Upper lobe of left lung (tissue), 6 donors: ENCODE data around the gene CCR5AS. TPM values are rescaled to one million over a fixed set of nuclear protein-coding genes. Genes with fewer than 3 reads are reported as not detected.
A peak's percentile ranks its signal among the peaks of the same experiment; 100 is the strongest.

Experiments
- ATAC-seq, 2 donors: fragments of 200-7000 bp; cut with Tn5 transposase; one replicate each; pipeline ENCODE4 v1.9.1; 2022; ENCODE audit warnings: mild to moderate bottlenecking in 2 of 2, moderate library complexity in 2 of 2; ENCODE audit not compliant: low FRiP score in 2 of 2
- DNase-seq, 2 donors: peaks; one replicate each; pipeline ENCODE4 v3.0.0-alpha.2; 2019 to 2020
- H3K27ac ChIP-seq, 4 donors: fragments of 200-600 bp; sonication (generic); one replicate each; pipeline ENCODE4 v1.5.1; 2016 to 2019
- H3K27me3 ChIP-seq, 4 donors: fragments of 200-600 bp; sonication (generic); one replicate each; pipeline ENCODE4 v1.5.1; 2017 to 2019
- H3K36me3 ChIP-seq, 4 donors: fragments of 200-600 bp; sonication (generic); one replicate each; pipeline ENCODE4 v1.5.1; 2016 to 2019
- H3K4me1 ChIP-seq, 4 donors: fragments of 200-600 bp; sonication (generic); one replicate each; pipeline ENCODE4 v1.5.1; 2018 to 2019
- H3K4me3 ChIP-seq, 4 donors: fragments of 200-600 bp; sonication (generic); one replicate each; pipeline ENCODE4 v1.5.1; 2017 to 2019; ENCODE audit warnings: mild to moderate bottlenecking in 2 of 4, moderate library complexity in 1 of 4
- H3K9me3 ChIP-seq, 4 donors: fragments of 200-600 bp; sonication (generic); one replicate each; pipeline ENCODE4 v1.5.1; 2018 to 2019
- EP300 ChIP-seq, 4 donors: sonication (generic); formaldehyde crosslinking; IDR thresholded peaks; one replicate each; pipeline ENCODE4 v1.5.1; 2017; ENCODE audit warnings: antibody characterized with exemption in 4 of 4, control low read depth in 2 of 4
- POLR2A ChIP-seq, 4 donors: fragments of 450-650 bp; IDR thresholded peaks; one replicate each; pipeline ENCODE4 v1.5.1; 2016 to 2017; ENCODE audit warnings: antibody characterized with exemption in 4 of 4, mild to moderate bottlenecking in 2 of 4
- POLR2AphosphoS5 ChIP-seq, 2 donors: sonication (generic); formaldehyde crosslinking; IDR thresholded peaks; one replicate each; pipeline ENCODE4 v1.5.1; 2017; ENCODE audit warnings: antibody characterized with exemption in 2 of 2
- WGBS, 2 donors: methylation state at CpG; one replicate each; pipeline ENCODE4 v1.1.5; 2017 to 2018; 5-methylcytosine and 5-hydroxymethylcytosine counted together
- total RNA-seq, 6 donors: library from RNA; depleted of rRNA in 4 of 6; stranded (reverse); fragments of >200 nt in 4 of 6; gene quantifications; one replicate each; pipeline versions ENCODE4 v1.1.0 to v1.2.1, GENCODE V29; 2016 to 2021
- TF ChIP-seq, protein P1 (sequence below), 6 experiments: fragments of 450-650 bp in 4 of 6; fragments of 200-600 bp in 2 of 6; sonication (generic) in 2 of 6; IDR thresholded peaks; one replicate each; pipeline ENCODE4 v1.5.1; 2016 to 2019; ENCODE audit warnings: antibody characterized with exemption in 6 of 6
- donor health status: DM: no; HTN: no; CAD: no; lungs with moderate emphysema.
- donor health status: DM: no; HTN: yes; CAD: no; lungs with severe emphysema.

The CCR5AS gene

DNA sequence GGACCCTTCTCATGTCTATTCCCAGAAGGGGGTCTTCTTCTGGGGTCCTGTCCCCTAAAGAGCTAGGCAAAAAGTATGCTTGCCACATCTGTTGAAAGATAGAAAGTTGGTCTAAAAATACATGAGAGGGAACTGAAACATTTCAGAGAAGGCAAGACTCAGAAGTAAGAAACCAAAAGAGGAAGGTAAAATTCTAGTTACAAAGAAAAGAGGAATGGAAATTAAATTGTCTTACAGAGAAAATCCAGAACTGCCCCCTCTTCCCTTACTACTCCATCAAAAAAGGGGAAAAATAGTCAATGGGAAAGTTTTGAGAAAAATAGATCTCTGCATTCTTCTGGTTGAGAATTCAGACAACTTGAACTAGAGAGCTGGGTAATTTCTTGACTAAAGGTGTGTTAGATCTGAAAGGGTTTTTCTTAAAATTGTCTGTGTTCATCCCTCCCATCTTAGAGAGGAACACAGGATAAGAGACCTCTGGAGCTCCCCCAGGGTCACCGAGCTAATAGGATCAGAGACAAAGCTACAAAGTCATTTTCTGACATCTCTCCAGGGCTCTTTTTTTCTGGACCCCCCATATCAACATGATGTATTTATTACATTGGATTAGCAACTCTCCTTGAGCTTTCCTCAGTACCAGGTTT lies 85.3 kb downstream of the CCR5AS start:
- H3K4me1 ChIP-seq, result no peaks in the 10 kb centered on the region
- TF ChIP-seq, protein P1, sequence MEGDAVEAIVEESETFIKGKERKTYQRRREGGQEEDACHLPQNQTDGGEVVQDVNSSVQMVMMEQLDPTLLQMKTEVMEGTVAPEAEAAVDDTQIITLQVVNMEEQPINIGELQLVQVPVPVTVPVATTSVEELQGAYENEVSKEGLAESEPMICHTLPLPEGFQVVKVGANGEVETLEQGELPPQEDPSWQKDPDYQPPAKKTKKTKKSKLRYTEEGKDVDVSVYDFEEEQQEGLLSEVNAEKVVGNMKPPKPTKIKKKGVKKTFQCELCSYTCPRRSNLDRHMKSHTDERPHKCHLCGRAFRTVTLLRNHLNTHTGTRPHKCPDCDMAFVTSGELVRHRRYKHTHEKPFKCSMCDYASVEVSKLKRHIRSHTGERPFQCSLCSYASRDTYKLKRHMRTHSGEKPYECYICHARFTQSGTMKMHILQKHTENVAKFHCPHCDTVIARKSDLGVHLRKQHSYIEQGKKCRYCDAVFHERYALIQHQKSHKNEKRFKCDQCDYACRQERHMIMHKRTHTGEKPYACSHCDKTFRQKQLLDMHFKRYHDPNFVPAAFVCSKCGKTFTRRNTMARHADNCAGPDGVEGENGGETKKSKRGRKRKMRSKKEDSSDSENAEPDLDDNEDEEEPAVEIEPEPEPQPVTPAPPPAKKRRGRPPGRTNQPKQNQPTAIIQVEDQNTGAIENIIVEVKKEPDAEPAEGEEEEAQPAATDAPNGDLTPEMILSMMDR (IDR thresholded peaks at IDR 0.05), result no peak
- TF ChIP-seq EP300 (IDR thresholded peaks at IDR 0.05), result no peak
- TF ChIP-seq POLR2AphosphoS5 (IDR thresholded peaks at IDR 0.05), result no peak
- no peak for TF ChIP-seq POLR2A (IDR thresholded peaks at IDR 0.05)
- H3K27me3 ChIP-seq, result no peaks in the 10 kb centered on the region
- peak in 1 of 2 donors; percentile 21 for ATAC-seq
- H3K9me3 ChIP-seq, result no peaks in the 10 kb centered on the region
- DNase-seq, result no peak
- no peak overlapping the region for H3K27ac ChIP-seq
- WGBS, 2 donors, result 79 to 92% methylated on average over 1 of the region's 1 CpG
- no peaks in the 10 kb centered on the region for H3K36me3 ChIP-seq
- H3K4me3 ChIP-seq, result no peak overlapping the region

DNA sequence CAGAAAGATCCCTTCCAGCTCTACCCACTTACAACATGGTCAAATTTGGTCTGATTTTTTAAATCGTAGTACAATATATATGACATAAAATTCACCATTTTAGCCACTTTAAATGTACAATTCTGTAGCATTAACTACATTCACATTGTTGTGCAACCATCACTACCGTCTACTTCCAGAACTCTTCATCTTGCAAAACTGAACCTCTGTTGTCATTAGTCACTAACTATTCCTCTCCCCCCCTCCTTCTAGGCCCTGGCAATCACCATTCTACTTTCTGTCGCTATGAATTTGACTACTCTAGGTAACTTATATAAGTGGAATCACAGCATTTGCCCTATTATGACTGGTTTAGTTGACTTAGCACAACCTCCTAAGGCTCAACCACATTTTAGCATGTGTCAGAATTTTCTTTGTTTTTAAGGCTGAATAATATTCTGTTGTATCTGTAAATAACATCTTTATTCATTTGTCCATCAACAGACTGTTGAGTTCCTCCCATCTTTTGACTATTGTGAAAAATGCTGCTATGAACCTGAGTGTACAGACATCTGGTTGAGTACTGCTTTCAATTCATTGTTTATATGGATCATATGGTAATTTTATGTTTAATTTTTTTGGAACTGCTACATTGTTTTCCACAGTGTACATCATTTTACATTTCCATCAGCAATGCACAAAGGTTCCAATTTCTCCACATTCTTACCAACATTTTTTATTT lies 88.5 kb downstream of the CCR5AS start:
- Histone ChIP-seq H3K9me3 (no peaks in the 10 kb centered on the region), H3K4me1 (peaks cover 0 to 3% (median under 1%) of the 10 kb centered on the region in 4 donors), H3K4me3 (no peak overlapping the region), H3K27ac (no peak overlapping the region), H3K36me3 (no peaks in the 10 kb centered on the region), H3K27me3 (no peaks in the 10 kb centered on the region)
- DNase-seq, result no peak
- TF ChIP-seq POLR2A (IDR thresholded peaks at IDR 0.05) (no peak), POLR2AphosphoS5 (IDR thresholded peaks at IDR 0.05) (no peak), EP300 (IDR thresholded peaks at IDR 0.05) (no peak)
- TF ChIP-seq, protein P1 (IDR thresholded peaks at IDR 0.05), result no peak
- peak in 1 of 2 donors; percentile 56 for ATAC-seq
- WGBS, 2 donors, result 71 to 73% methylated on average over 3 of the region's 3 CpGs

DNA sequence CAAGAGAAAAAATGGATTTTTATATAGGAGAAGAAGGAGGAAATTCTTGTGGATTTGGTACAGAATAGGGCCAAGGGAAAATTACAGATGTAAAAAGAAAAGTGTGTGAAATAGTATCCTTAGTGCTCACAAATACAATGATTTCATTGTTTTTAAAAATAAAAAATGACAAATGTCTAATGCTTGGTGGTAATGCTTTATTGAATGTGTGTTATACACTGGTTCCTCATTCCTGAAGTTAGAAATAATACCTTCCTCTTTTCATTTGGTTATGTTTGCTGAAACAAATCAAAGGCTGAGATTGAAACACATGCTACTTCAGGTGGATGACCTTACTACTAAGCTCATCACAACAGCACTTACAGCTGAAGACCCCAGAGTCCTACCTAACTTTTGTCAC lies 90.7 kb downstream of the CCR5AS start:
- Histone ChIP-seq H3K9me3 (no peaks in the 10 kb centered on the region), H3K27me3 (no peaks in the 10 kb centered on the region), H3K36me3 (no peaks in the 10 kb centered on the region), H3K4me1 (peaks cover 0 to 13% (median 11%) of the 10 kb centered on the region in 4 donors), H3K27ac (no peak overlapping the region), H3K4me3 (no peak overlapping the region)
- ATAC-seq (no peak), DNase-seq (no peak)
- TF ChIP-seq POLR2A (IDR thresholded peaks at IDR 0.05), result no peak
- no peak for TF ChIP-seq POLR2AphosphoS5 (IDR thresholded peaks at IDR 0.05)
- TF ChIP-seq EP300 (IDR thresholded peaks at IDR 0.05), result no peak
- TF ChIP-seq, protein P1 (IDR thresholded peaks at IDR 0.05), result no peak

DNA sequence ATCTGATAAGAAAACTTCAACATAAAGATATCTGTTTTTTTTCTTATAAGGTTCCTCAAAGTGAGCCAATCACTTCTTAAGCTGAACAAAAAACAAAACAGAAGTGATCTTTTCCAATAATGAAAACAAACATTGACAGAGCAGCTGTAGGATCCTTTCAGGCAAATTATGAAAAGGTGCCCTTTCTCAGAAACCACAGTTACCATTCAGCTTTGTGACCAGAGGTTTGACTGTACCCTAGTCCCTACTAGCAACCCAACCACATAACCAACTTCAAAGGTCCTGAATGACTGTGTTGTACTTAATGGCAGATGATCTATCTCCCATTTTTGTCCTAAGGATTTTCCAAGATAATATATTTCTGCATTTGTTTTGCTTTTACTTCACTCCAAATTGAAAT lies 92.3 kb downstream of the CCR5AS start:
- no peak overlapping the region for H3K27ac ChIP-seq
- no peak for TF ChIP-seq POLR2AphosphoS5 (IDR thresholded peaks at IDR 0.05)
- no peak for TF ChIP-seq POLR2A (IDR thresholded peaks at IDR 0.05)
- no peak for TF ChIP-seq EP300 (IDR thresholded peaks at IDR 0.05)
- TF ChIP-seq, protein P1 (IDR thresholded peaks at IDR 0.05), result no peak
- no peak overlapping the region for H3K4me3 ChIP-seq
- DNase-seq, result no peak
- peaks cover 0 to 16% (median 11%) of the 10 kb centered on the region in 4 donors for H3K4me1 ChIP-seq
- H3K36me3 ChIP-seq, result no peaks in the 10 kb centered on the region
- no peak for ATAC-seq
- H3K9me3 ChIP-seq, result no peaks in the 10 kb centered on the region
- H3K27me3 ChIP-seq, result no peaks in the 10 kb centered on the region

Other genes with a start within 250 kb of the CCR5AS start
- gene CCR1, start 198.8 kb downstream of the CCR5AS start, total RNA-seq, result 10 to 100 TPM in 4 of 6 donors, 1 to 10 TPM in 2; 8.0 to 52.2 (median 17.8) TPM
- under 1 TPM in 1 of 6 donors, not detected in 5; 0.13 TPM for gene CCR3, start 164.6 kb downstream of the CCR5AS start, total RNA-seq
- gene CCR2, start 53.0 kb downstream of the CCR5AS start, total RNA-seq, result 10 to 100 TPM in 1 of 6 donors, 1 to 10 TPM in 5; 2.1 to 27.8 (median 6.6) TPM
- 1 to 10 TPM in 5 of 6 donors, under 1 TPM in 1; 0.33 to 8.6 (median 3.1) TPM for gene CCR5, start 36.1 kb downstream of the CCR5AS start, total RNA-seq
- gene CCRL2, start 193 bp upstream of the CCR5AS start, total RNA-seq, result 10 to 100 TPM in 4 of 6 donors, 1 to 10 TPM in 2; 4.2 to 25.5 (median 13.7) TPM
- 10 to 100 TPM in 3 of 6 donors, 1 to 10 TPM in 3; 3.3 to 85.9 (median 12.5) TPM for gene LTF, start 57.8 kb upstream of the CCR5AS start, total RNA-seq
- not detected for gene RTP3, start 90.9 kb upstream of the CCR5AS start, total RNA-seq
- 1 to 10 TPM; 1.1 to 4.2 (median 1.5) TPM for gene LRRC2, start 159.2 kb upstream of the CCR5AS start, total RNA-seq
- not detected for gene FAM240A, start 205.5 kb upstream of the CCR5AS start, total RNA-seq